Psoas muscle (tissue), 8 donors: ENCODE results near the gene MRPL27. TPM values are rescaled to one million over a fixed set of nuclear protein-coding genes. Genes with fewer than 3 reads are reported as not detected.

ENCODE experiments used
- ATAC-seq, 4 donors: fragments of 200-7000 bp; cut with Tn5 transposase; one replicate each; pipeline ENCODE4 v1.9.1; 2020; ENCODE audit warnings: moderate library complexity in 3 of 4, mild to moderate bottlenecking in 2 of 4
- DNase-seq, 2 donors: peaks; one replicate each; pipeline ENCODE4 v3.0.0-alpha.2; 2020
- H3K27ac ChIP-seq: fragments of 200-600 bp; one replicate; pipeline ENCODE4 v1.8.0; 2022
- H3K27me3 ChIP-seq, 3 donors: fragments of 200-600 bp in 1 of 3; one replicate each; pipeline versions ENCODE4 v1.6.1 to v1.8.0; 2013 to 2022; ENCODE audit warnings: low read length in 2 of 3, mild to moderate bottlenecking in 2 of 3, moderate library complexity in 1 of 3; ENCODE audit not compliant: insufficient read depth in 3 of 3
- H3K36me3 ChIP-seq, 2 donors: fragments of 200-600 bp in 1 of 2; one replicate each; pipeline versions ENCODE4 v1.6.1 to v1.8.0; 2013 to 2022; ENCODE audit warnings: low read depth in 1 of 2, mild to moderate bottlenecking in 1 of 2, moderate library complexity in 1 of 2; ENCODE audit not compliant: insufficient read depth in 1 of 2
- H3K4me1 ChIP-seq: fragments of 200-600 bp; one replicate; pipeline ENCODE4 v1.8.0; 2022
- H3K4me3 ChIP-seq: fragments of 200-600 bp; one replicate; pipeline ENCODE4 v1.8.0; 2022; ENCODE audit warnings: mild to moderate bottlenecking
- H3K9me3 ChIP-seq: fragments of 200-600 bp; one replicate; pipeline ENCODE4 v1.8.0; 2022
- CTCF ChIP-seq: fragments of 200-600 bp; IDR thresholded peaks from one replicate; pipeline ENCODE4 v1.8.0; 2022; ENCODE audit warnings: antibody characterized with exemption
- WGBS, 3 donors: extraction: QIAGEN DNeasy Blood & Tissue Kit; methylation state at CpG; one replicate each; pipeline versions ENCODE4 v1.1.6 to v1.1.7; 2013; 5-methylcytosine and 5-hydroxymethylcytosine counted together
- intact Hi-C, 2 donors: fragments of 100-400 bp; cut with DNase I; formaldehyde crosslinking; loops; one replicate each; pipeline versions ENCODE4 v1.11.0 to v1.14.2; 2022
- polyA plus RNA-seq, 3 donors: library from polyadenylated mRNA; stranded (reverse); fragments of 200-250 nt; gene quantifications; one replicate each; pipeline ENCODE4 v1.2.3, GENCODE V29; 2013
- total RNA-seq, 4 donors: library from RNA; stranded (reverse); fragmentation: NEBNext Ultra II Directional in 2 of 4; extraction: Animal tissue kit (Norgen Biotek cat#: 25700) in 2 of 4; gene quantifications; one replicate each; pipeline versions ENCODE4 v1.2.1 to v1.2.4, GENCODE V29; 2021 to 2023
- donor health status: healthy with polysubstance abuse.
- donor health status: DM: no; HTN: no; CAD: no; lungs with moderate emphysema.
- donor health status: Bipolar disorder and iron deficiency.
- donor health status: healthy.
- donor health status: DM: yes; HTN: yes; CAD: no.
- donor health status: DM: no; HTN: no; CAD: no.
- donor health status: DM: no; HTN: no; CAD: no.
- donor health status: DM: yes; HTN: yes; CAD: no.

The MRPL27 gene
- total and polyA plus RNA-seq, 7 donors: 70.7 to 468 (median 128) TPM

DNA sequence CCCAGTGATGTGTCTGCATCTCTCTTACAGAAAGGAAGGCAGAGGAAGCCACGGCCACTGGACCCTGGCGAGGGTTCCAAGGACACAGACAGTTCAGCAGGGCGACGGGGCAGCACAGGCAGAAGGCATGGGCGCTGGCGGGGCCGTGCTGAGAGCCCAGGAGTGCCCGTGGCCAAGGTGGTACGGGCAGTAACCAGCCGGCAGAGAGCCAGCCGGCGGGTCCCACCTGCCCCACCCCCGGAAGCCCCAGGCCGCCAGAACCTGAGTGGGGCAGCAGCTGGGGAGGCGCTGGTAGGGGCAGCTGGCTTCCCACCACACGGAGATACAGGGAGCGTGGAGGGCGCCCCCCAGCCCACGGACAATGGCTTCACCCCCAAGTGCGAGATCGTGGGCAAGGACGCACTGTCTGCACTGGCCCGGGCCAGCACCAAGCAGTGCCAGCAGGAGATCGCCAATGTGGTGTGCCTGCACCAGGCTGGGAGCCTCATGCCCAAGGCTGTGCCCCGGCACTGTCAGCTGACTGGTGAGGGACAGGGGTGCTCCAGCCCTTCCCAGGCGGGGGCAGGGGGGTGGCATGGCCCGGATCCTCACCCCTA, 19.3 kb downstream of the MRPL27 start:
- Histone ChIP-seq H3K9me3 (no peaks in the 10 kb centered on the region), H3K4me1 (peaks cover 3% of the 10 kb centered on the region), H3K27ac (no peak overlapping the region), H3K4me3 (no peak overlapping the region), H3K27me3 (no peaks in the 10 kb centered on the region), H3K36me3 (peaks cover 0 to 52% of the 10 kb centered on the region in 2 donors)
- WGBS, 3 donors: 89 to 94% (median 92%) methylated on average over 22 to 27 of the region's 27 CpGs
- TF ChIP-seq CTCF: no peak
- intact Hi-C loops: no loop called here
- ATAC-seq (no peak), DNase-seq (no peak)

- Histone ChIP-seq H3K4me3 (no peak overlapping the region), H3K9me3 (no peaks in the 10 kb centered on the region), H3K27me3 (no peaks in the 10 kb centered on the region), H3K4me1 (peaks cover 3% of the 10 kb centered on the region), H3K27ac (no peak overlapping the region), H3K36me3 (peaks cover 0 to 44% of the 10 kb centered on the region in 2 donors)
- ATAC-seq (no peak), DNase-seq (no peak)
- 84 to 88% (median 84%) methylated on average over 21 of the region's 21 CpGs for WGBS, 3 donors
- intact Hi-C loops: no loop called here
- TF ChIP-seq CTCF: no peak
These were observed 20.0 kb downstream of the MRPL27 start for GRCh38 chr17:50352693-50353599.

DNA sequence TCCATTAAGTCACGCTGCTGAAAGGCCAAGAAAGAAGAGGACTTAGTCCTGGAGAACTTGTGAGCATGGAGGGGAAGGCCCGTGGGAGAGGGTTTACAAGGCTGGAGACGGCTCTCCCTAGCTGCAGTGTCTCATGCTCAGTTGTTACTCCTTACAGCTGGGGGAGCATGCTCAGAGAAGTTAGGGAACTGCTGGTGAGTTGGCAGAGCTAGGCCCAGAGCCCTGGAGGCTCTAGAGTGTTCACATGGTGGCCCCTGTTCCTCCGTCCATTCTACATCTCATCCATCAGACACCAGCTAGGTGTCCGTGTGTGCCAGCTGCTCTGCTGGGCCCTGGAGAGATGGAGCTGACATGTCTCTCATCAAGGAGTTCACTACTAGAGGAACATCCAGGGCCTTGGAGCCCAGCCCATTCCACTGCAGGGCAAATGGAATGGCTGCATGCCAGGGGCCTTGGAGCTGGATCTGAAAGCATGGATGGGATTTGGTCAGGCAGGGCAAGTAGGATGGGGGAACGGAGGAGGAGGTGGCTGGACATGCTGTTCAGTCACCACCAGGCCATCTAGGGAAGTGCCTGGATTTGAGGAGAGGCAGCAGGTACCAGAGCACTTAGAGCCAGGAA, 20.8 kb downstream of the MRPL27 start:
- Histone ChIP-seq H3K27me3 (no peaks in the 10 kb centered on the region), H3K4me3 (no peak overlapping the region), H3K9me3 (no peaks in the 10 kb centered on the region), H3K4me1 (peaks cover 4% of the 10 kb centered on the region), H3K36me3 (peaks cover 0 to 36% of the 10 kb centered on the region in 2 donors), H3K27ac (no peak overlapping the region)
- DNase-seq: no peak
- no peak for TF ChIP-seq CTCF
- no peak for ATAC-seq
- WGBS, 3 donors: 68 to 78% (median 70%) methylated on average over 6 of the region's 6 CpGs
- intact Hi-C loops: no loop called here

- H3K27me3 ChIP-seq: no peaks in the 10 kb centered on the region
- 76 to 93% (median 87%) methylated on average over 2 of the region's 2 CpGs for WGBS, 3 donors
- H3K9me3 ChIP-seq: no peaks in the 10 kb centered on the region
- no peak overlapping the region for H3K27ac ChIP-seq
- intact Hi-C loops: no loop called here
- H3K36me3 ChIP-seq: peaks cover 0 to 22% of the 10 kb centered on the region in 2 donors
- ATAC-seq (no peak), DNase-seq (no peak)
- H3K4me1 ChIP-seq: peaks cover 9% of the 10 kb centered on the region
- TF ChIP-seq CTCF: no peak
- no peak overlapping the region for H3K4me3 ChIP-seq
These were observed 22.3 kb downstream of the MRPL27 start for GRCh38 chr17:50350733-50351132.
